GM12875 (cell line): ENCODE measurements around the gene MYO10.

Experiments
- H3K4me3 ChIP-seq: one replicate; pipeline ENCODE4 v1.5.1; 2011; ENCODE audit warnings: low read depth, low read length, control low read depth
- CTCF ChIP-seq: IDR thresholded peaks from 2 replicates; pipeline ENCODE4 v1.5.1; 2011; ENCODE audit warnings: low read depth, mild to moderate bottlenecking, control low read depth, inconsistent platforms, low read length, moderate library complexity, borderline replicate concordance; ENCODE audit not compliant: insufficient read depth

Gene MYO10

GRCh38 chr5:16737209-16737608, 198.9 kb downstream of the MYO10 start:
- H3K4me3 ChIP-seq, result no peak overlapping the region
- TF ChIP-seq CTCF, result no peak

- no peak overlapping the region for H3K4me3 ChIP-seq
- no peak for TF ChIP-seq CTCF
Measured at GRCh38 chr5:16736158-16736995, 199.7 kb downstream of the MYO10 start.

GRCh38 chr5:16735101-16736060, 200.7 kb downstream of the MYO10 start:
- TF ChIP-seq CTCF, result no peak
- no peak overlapping the region for H3K4me3 ChIP-seq

GRCh38 chr5:16733331-16734006, 202.6 kb downstream of the MYO10 start:
- H3K4me3 ChIP-seq, result no peak overlapping the region
- TF ChIP-seq CTCF, result no peak

GRCh38 chr5:16732356-16732755, 203.7 kb downstream of the MYO10 start:
- H3K4me3 ChIP-seq, result no peak overlapping the region
- TF ChIP-seq CTCF, result no peak

- no peak overlapping the region for H3K4me3 ChIP-seq
- TF ChIP-seq CTCF, result no peak
Measured at GRCh38 chr5:16727755-16728325, 208.2 kb downstream of the MYO10 start.
